ENCODE measurements around the gene AOPEP.

The AOPEP gene

GRCh38 chr9:94833802-94834201 is 107.3 kb downstream of the AOPEP start:
- Histone ChIP-seq H2AFZ (ENCODE audit: low read length) (no peak overlapping the region), H3K27me3 (replicated peaks; ENCODE audit: insufficient read depth, low read length) (no peaks in the 10 kb centered on the region), H3K79me2 (ENCODE audit: low read length) (0 out of 2 replicates have a peak, but pooled peaks cover 3% of the 10 kb centered on the region), H3K27ac (ENCODE audit: low read length) (no peak overlapping the region), H3K9me2 (replicated peaks; ENCODE audit: insufficient read depth, low read length) (no peaks in the 10 kb centered on the region), H4K20me1 (ENCODE audit: insufficient read depth, low read length) (no peaks in the 10 kb centered on the region; the same call in 1 of the 2 replicates), H3K4me1 (ENCODE audit: low read length) (no peaks in the 10 kb centered on the region), H3K4me3 (ENCODE audit: low read length) (no peak overlapping the region), H3K36me3 (replicated peaks; ENCODE audit: insufficient read depth, low read length) (no peaks in the 10 kb centered on the region), H3F3A (ENCODE audit: insufficient read depth, low read length) (no peaks in the 10 kb centered on the region), H3K4me2 (ENCODE audit: low read depth, low read length) (no peak overlapping the region), H3K9me3 (replicated peaks; ENCODE audit: insufficient read depth, low read length) (no peaks in the 10 kb centered on the region), H3K9ac (ENCODE audit: low read length) (no peak overlapping the region)
- no peak for TF ChIP-seq EZH2 (optimal IDR thresholded peaks at IDR 0.05; ENCODE audit: low read depth, low read length)
- TF ChIP-seq EZH2phosphoT487 (IDR thresholded peaks at IDR 0.05; ENCODE audit: low read length), result no peak
- TF ChIP-seq CTCF (IDR thresholded peaks at IDR 0.05; ENCODE audit: low read length), result no peak
- no peak for DNase-seq

GRCh38 chr9:94837404-94837803 is 110.9 kb downstream of the AOPEP start:
- Histone ChIP-seq H3K79me2 (ENCODE audit: low read length) (peaks cover 3% of the 10 kb centered on the region; the same call in 1 of the 2 replicates), H3K4me2 (ENCODE audit: low read depth, low read length) (no peak overlapping the region), H2AFZ (ENCODE audit: low read length) (no peak overlapping the region), H3K4me1 (ENCODE audit: low read length) (no peaks in the 10 kb centered on the region), H3K9ac (ENCODE audit: low read length) (no peak overlapping the region), H3K9me3 (replicated peaks; ENCODE audit: insufficient read depth, low read length) (no peaks in the 10 kb centered on the region), H3F3A (ENCODE audit: insufficient read depth, low read length) (no peaks in the 10 kb centered on the region), H4K20me1 (ENCODE audit: insufficient read depth, low read length) (no peaks in the 10 kb centered on the region), H3K36me3 (replicated peaks; ENCODE audit: insufficient read depth, low read length) (no peaks in the 10 kb centered on the region), H3K27ac (ENCODE audit: low read length) (no peak overlapping the region), H3K9me2 (replicated peaks; ENCODE audit: insufficient read depth, low read length) (no peaks in the 10 kb centered on the region), H3K27me3 (replicated peaks; ENCODE audit: insufficient read depth, low read length) (no peaks in the 10 kb centered on the region), H3K4me3 (ENCODE audit: low read length) (no peak overlapping the region)
- DNase-seq, result no peak
- no peak for TF ChIP-seq EZH2phosphoT487 (IDR thresholded peaks at IDR 0.05; ENCODE audit: low read length)
- no peak for TF ChIP-seq CTCF (IDR thresholded peaks at IDR 0.05; ENCODE audit: low read length)
- no peak for TF ChIP-seq EZH2 (optimal IDR thresholded peaks at IDR 0.05; ENCODE audit: low read depth, low read length)

GRCh38 chr9:94839398-94839797 is 112.9 kb downstream of the AOPEP start:
- peaks cover 3% of the 10 kb centered on the region; the same call in 1 of the 2 replicates for H3K79me2 ChIP-seq (ENCODE audit: low read length)
- no peak overlapping the region for H3K9ac ChIP-seq (ENCODE audit: low read length)
- DNase-seq, result no peak
- H3K36me3 ChIP-seq (replicated peaks; ENCODE audit: insufficient read depth, low read length), result no peaks in the 10 kb centered on the region
- no peaks in the 10 kb centered on the region for H3K9me3 ChIP-seq (replicated peaks; ENCODE audit: insufficient read depth, low read length)
- no peak overlapping the region for H3K4me2 ChIP-seq (ENCODE audit: low read depth, low read length)
- H3K4me3 ChIP-seq (ENCODE audit: low read length), result no peak overlapping the region
- no peaks in the 10 kb centered on the region for H3K9me2 ChIP-seq (replicated peaks; ENCODE audit: insufficient read depth, low read length)
- no peak for TF ChIP-seq EZH2 (optimal IDR thresholded peaks at IDR 0.05; ENCODE audit: low read depth, low read length)
- H3K27ac ChIP-seq (ENCODE audit: low read length), result no peak overlapping the region
- H3F3A ChIP-seq (ENCODE audit: insufficient read depth, low read length), result no peaks in the 10 kb centered on the region
- no peaks in the 10 kb centered on the region for H3K27me3 ChIP-seq (replicated peaks; ENCODE audit: insufficient read depth, low read length)
- no peaks in the 10 kb centered on the region for H3K4me1 ChIP-seq (ENCODE audit: low read length)
- H2AFZ ChIP-seq (ENCODE audit: low read length), result no peak overlapping the region
- H4K20me1 ChIP-seq (ENCODE audit: insufficient read depth, low read length), result no peaks in the 10 kb centered on the region

- Histone ChIP-seq H3K9me2 (replicated peaks; ENCODE audit: insufficient read depth, low read length) (no peaks in the 10 kb centered on the region), H3K4me2 (ENCODE audit: low read depth, low read length) (no peak overlapping the region), H3K9me3 (replicated peaks; ENCODE audit: insufficient read depth, low read length) (no peaks in the 10 kb centered on the region)
Measured at GRCh38 chr9:94840738-94841137, 114.2 kb downstream of the AOPEP start.

More at GRCh38 chr9:94840738-94841137, 114.2 kb downstream of the AOPEP start:
- no peak for DNase-seq
- Histone ChIP-seq H3K27ac (ENCODE audit: low read length) (no peak overlapping the region), H3F3A (ENCODE audit: insufficient read depth, low read length) (no peaks in the 10 kb centered on the region), H3K4me1 (ENCODE audit: low read length) (no peaks in the 10 kb centered on the region), H3K9ac (ENCODE audit: low read length) (no peak overlapping the region), H3K36me3 (replicated peaks; ENCODE audit: insufficient read depth, low read length) (no peaks in the 10 kb centered on the region), H3K27me3 (replicated peaks; ENCODE audit: insufficient read depth, low read length) (no peaks in the 10 kb centered on the region), H2AFZ (ENCODE audit: low read length) (no peak overlapping the region), H4K20me1 (ENCODE audit: insufficient read depth, low read length) (no peaks in the 10 kb centered on the region), H3K79me2 (ENCODE audit: low read length) (peaks cover 6% of the 10 kb centered on the region; the same call in 1 of the 2 replicates), H3K4me3 (ENCODE audit: low read length) (no peak overlapping the region)
- no peak for TF ChIP-seq CTCF (IDR thresholded peaks at IDR 0.05; ENCODE audit: low read length)

Data from MM.1S (cell line).